Measurements from ENCODE around the gene NKX6-2.

Gene NKX6-2

DNA sequence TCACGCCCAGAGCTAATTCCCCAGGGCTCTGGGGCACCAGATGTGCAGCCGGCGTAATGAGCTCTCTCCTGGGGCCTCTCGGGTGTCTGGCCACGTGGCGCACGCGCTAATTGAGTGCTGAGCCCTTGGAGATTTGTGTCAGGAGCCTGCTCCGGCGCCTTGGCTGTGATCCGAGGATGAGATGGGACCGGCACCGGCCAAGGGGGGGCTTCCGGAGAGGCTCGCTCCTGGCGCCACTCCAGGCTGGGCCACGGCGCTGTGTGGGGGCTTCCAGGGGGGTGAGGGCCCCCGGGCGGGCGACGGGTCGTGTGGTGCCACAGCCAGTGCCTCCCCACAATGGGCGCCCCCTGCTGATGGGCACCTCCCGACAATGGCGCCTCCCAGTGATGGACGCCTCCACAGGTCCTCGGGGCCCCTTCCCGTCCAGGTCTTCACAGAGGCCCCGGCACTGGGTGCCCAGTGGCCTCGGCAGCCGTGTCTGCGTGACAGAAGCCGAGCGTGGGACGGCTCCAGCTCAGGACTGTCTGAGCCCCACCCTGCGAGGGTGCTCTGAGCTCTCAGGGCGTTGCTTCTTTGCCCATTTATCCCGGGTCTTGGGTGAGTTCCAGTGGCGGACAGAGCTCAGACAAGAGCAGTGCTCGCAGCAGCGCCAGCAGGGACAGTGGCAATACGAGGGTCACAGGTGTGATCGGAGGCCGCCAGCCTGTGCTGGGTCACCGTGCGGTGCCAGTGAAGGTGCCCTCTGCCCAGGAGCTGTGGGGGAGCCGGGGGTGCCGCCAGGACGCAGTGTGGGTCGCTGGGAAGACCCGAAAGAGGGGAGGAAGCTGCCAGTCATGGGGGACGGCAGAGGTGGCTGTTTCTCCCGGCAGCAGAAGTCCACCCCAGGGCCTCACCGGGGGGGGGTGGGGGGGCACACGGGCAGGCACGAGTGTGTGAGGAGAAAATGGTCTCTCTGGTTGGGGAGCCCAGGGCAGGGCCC lies 8.2 kb upstream of the NKX6-2 start (continued):
- TF ChIP-seq WT1 (tag by site-specific recombination; IDR thresholded peaks at IDR 0.05) (peak; percentile 76), ZXDB (tag by site-specific recombination; IDR thresholded peaks at IDR 0.05) (peak; percentile 75), ZNF660 (tag by site-specific recombination; IDR thresholded peaks at IDR 0.05) (no peak), ZFP37 (tag by site-specific recombination; IDR thresholded peaks at IDR 0.05) (no peak)

- Histone ChIP-seq H3K27ac (ENCODE audit: extremely low read depth, low read depth, low read length) (no peak overlapping the region; the same call in 1 of the 2 replicates), H3K9me3 (ENCODE audit: control insufficient read depth, insufficient read depth, low read depth, low read length) (no peaks in the 10 kb centered on the region), H3K4me3 (ENCODE audit: low read depth, low read length) (no peak overlapping the region), H3K4me1 (ENCODE audit: control insufficient read depth, insufficient read depth, low read length) (0 out of 2 replicates have a peak, but pooled peaks cover 3% of the 10 kb centered on the region), H3K36me3 (ENCODE audit: control insufficient read depth in 2 of 2, insufficient read depth in 1 of 2, low read length in 2 of 2) (no peaks in the 10 kb centered on the region)
- ChIA-PET CTCF (interaction anchor here (0.5 to 2.1 kb wide), 4 partner anchors 23 to 330 kb away, joined by 3 to 9 read pairs (median 4); no protein-coding TSS in a partner anchor), POLR2A (no interaction called here)
- TF ChIP-seq ZNF48 (tag by site-specific recombination; IDR thresholded peaks at IDR 0.05) (no peak), EGR2 (tag by site-specific recombination; IDR thresholded peaks at IDR 0.05; ENCODE audit: low read depth) (no peak), ZBTB8A (tag by site-specific recombination; IDR thresholded peaks at IDR 0.05) (no peak), ZNF2 (tag by site-specific recombination; IDR thresholded peaks at IDR 0.05) (peak; percentile 86; the same call in 1 of the 2 replicates), YY2 (tag by site-specific recombination; IDR thresholded peaks at IDR 0.05) (no peak), HOXC10 (CRISPR knock-in tag; IDR thresholded peaks at IDR 0.05) (no peak), ZNF629 (tag by site-specific recombination; IDR thresholded peaks at IDR 0.05) (no peak), ZFP3 (tag by site-specific recombination; IDR thresholded peaks at IDR 0.05; ENCODE audit: low read depth) (no peak), GLIS1 (tag by site-specific recombination; IDR thresholded peaks at IDR 0.05) (peak; percentile 18; the same call in 1 of the 2 replicates), ZNF184 (tag by site-specific recombination; IDR thresholded peaks at IDR 0.05) (no peak), ZNF169 (tag by site-specific recombination; IDR thresholded peaks at IDR 0.05) (no peak), MEIS1 (CRISPR knock-in tag; IDR thresholded peaks at IDR 0.05; ENCODE audit: borderline replicate concordance) (no peak), ZNF121 (tag by site-specific recombination; IDR thresholded peaks at IDR 0.05) (no peak), YY1 (tag by site-specific recombination; IDR thresholded peaks at IDR 0.05) (no peak), ZNF76 (tag by site-specific recombination; IDR thresholded peaks at IDR 0.05; ENCODE audit: borderline replicate concordance, low read depth) (no peak)
- TF ChIP-seq, protein P1, sequence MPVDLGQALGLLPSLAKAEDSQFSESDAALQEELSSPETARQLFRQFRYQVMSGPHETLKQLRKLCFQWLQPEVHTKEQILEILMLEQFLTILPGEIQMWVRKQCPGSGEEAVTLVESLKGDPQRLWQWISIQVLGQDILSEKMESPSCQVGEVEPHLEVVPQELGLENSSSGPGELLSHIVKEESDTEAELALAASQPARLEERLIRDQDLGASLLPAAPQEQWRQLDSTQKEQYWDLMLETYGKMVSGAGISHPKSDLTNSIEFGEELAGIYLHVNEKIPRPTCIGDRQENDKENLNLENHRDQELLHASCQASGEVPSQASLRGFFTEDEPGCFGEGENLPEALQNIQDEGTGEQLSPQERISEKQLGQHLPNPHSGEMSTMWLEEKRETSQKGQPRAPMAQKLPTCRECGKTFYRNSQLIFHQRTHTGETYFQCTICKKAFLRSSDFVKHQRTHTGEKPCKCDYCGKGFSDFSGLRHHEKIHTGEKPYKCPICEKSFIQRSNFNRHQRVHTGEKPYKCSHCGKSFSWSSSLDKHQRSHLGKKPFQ (tag by site-specific recombination; IDR thresholded peaks at IDR 0.05): no peak
- TF ChIP-seq, protein P2, sequence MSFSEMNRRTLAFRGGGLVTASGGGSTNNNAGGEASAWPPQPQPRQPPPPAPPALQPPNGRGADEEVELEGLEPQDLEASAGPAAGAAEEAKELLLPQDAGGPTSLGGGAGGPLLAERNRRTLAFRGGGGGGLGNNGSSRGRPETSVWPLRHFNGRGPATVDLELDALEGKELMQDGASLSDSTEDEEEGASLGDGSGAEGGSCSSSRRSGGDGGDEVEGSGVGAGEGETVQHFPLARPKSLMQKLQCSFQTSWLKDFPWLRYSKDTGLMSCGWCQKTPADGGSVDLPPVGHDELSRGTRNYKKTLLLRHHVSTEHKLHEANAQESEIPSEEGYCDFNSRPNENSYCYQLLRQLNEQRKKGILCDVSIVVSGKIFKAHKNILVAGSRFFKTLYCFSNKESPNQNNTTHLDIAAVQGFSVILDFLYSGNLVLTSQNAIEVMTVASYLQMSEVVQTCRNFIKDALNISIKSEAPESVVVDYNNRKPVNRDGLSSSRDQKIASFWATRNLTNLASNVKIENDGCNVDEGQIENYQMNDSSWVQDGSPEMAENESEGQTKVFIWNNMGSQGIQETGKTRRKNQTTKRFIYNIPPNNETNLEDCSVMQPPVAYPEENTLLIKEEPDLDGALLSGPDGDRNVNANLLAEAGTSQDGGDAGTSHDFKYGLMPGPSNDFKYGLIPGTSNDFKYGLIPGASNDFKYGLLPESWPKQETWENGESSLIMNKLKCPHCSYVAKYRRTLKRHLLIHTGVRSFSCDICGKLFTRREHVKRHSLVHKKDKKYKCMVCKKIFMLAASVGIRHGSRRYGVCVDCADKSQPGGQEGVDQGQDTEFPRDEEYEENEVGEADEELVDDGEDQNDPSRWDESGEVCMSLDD (tag by site-specific recombination; IDR thresholded peaks at IDR 0.05): no peak
These were observed 7.3 kb upstream of the NKX6-2 start for GRCh38 chr10:132793213-132793612.

Measured in HEK293 (cell line).